GM10847 (cell line): ENCODE measurements around the gene YWHAG.

ENCODE experiments used
- POLR2A ChIP-seq: IDR thresholded peaks from 2 replicates; pipeline ENCODE4 v1.6.1; 2011; ENCODE audit not compliant: insufficient read length; ENCODE audit errors: extremely low read depth

The YWHAG gene

DNA sequence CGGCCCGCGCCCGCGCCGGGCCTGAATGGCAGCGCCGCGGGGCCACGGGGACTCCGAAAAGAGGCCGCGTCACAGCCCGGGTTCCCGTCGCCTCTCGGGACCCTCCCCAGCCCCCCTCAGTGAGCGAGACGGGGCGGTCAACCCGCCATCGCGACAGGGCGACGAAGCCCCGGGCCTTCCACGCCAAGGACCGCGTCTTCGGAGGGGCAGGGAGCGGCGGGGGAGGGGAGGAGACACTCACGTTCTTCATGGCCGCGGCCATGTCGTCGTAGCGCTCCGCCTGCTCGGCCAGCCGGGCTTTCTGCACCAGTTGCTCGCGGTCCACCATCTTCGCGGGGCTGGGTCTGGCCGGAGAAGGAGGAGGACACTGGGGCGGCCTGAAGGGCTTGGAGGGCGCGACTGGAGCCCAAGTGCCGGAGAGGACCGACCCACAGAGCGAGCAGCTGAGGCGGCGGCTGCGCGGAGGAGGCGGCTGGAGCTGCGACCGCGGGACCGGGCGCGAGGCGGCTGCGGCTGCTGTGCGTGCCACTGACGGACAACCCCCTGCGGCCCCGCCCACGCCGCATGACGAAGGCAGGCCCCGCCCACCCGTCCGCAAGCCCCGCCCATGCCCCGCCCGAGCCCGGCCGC, at the start of gene YWHAG:
YWHAG (minus strand) TSS at position 511 of the 630 bp plus-strand sequence; CDS start at position 328, 183 bp downstream.
- TF ChIP-seq POLR2A = peak; percentile 97

DNA sequence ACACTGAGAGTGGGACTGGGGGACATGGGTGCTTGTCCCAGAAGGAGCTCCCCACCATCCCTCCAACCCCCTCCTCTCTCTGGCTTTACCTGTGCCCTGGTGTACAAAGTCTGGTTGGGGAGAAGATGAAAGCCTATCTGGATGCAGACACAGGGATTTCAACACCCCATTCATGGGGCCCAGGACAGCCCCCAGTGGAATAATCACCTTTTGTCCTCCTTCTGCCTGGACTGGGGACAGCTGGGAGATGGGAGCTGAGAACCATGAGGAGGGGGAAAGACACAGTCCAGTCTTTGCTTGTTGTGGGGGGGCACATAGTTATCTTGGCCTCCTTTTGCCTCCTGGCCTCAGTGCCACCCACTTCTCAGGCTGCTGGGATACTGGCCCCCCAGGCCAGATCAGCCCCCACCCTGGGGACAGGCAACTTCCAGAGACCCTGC, 49.4 kb upstream of the YWHAG start:
- no peak for TF ChIP-seq POLR2A

DNA sequence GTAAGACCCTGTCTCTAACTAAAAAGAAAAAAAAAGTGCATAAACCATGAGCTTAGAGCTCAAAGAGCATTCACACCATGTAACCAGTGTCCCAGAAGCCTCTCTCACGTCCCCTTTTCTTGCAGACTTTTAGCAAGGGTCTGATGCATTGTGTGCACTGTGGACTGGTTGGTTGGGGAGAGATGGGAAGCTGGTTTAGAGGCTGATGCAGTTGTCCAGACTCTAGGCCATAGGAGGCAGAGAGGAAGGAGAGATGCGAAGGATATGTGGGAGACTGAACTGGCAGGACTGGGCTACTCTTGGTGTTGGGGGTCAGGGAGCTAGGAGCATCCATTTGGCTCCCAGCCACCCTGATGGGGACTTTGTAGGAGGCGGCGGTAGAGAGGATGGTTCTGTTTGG, 48.9 kb upstream of the YWHAG start:
- TF ChIP-seq POLR2A = no peak

DNA sequence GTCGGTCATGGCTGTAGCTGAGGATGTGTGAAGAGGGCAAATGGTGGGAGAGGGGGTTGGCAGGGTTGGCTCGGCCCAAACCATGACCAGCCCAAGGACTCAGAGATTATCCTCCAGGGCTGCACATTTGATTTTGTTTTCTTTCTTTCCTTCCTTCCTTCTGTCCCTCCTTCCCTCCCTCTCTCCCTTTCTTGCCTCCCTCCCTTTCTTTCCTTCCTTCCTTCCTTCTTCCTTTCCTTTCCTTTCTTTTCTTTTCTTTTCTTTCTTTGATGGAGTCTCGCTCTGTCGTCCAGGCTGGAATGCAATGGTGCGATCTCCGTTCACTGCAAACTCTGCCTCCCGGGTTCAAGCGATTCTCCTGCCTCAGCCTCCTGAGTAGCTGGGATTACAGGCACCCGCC, 46.9 kb upstream of the YWHAG start:
- no peak for TF ChIP-seq POLR2A

DNA sequence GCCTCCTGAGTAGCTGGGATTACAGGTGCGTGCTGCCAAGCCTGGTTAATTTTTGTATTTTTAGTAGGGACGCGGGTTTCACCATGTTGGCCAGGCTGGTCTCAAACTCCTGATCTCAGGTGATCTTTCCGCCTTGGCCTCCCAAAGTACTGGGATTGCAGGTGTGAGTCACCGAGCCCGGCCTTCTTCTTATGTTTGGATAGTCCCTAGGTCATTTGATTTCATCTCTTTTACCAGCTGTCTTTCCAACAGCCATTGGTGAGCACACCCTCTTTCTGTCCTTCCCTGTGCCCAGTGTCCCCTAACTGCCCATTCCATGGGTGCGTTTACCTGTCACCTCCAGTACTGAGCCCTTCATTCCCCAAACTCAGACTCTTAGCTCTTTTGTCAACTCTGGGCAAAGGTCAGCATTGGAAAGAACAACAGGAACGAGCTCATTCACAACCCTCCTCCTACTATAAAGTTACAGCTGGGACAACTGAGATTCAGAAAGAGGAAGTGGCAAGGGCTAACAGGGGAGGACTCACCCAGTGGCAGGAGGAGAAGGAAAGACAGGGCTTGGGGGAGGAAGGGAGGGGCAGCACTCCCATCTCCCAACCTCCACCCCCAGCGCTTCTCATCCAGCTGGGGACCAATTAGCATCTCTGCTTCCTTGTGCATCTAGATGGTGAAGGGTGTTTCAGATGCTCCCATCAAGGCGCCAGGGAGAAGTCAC, 45.1 kb upstream of the YWHAG start:
- no peak for TF ChIP-seq POLR2A

DNA sequence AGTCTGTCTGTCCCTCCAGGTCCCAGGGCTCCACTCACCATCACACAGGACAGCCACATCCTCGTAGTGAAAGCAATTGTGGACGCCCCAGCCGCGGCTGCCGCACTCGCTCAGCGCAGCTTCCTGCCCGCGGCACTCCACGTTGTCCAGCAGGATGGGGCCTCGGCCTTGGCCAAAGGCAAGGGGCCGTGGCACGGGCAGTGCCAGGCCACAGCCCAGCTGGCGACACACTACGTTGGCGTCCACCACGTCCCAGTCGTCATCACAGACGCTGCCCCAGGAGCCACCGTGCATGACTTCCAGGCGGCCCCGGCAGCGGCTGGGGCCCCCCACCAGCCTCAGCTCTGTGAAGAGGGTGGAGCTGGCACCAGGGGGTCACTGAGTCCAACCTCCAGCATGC, 41.5 kb upstream of the YWHAG start:
- no peak for TF ChIP-seq POLR2A

DNA sequence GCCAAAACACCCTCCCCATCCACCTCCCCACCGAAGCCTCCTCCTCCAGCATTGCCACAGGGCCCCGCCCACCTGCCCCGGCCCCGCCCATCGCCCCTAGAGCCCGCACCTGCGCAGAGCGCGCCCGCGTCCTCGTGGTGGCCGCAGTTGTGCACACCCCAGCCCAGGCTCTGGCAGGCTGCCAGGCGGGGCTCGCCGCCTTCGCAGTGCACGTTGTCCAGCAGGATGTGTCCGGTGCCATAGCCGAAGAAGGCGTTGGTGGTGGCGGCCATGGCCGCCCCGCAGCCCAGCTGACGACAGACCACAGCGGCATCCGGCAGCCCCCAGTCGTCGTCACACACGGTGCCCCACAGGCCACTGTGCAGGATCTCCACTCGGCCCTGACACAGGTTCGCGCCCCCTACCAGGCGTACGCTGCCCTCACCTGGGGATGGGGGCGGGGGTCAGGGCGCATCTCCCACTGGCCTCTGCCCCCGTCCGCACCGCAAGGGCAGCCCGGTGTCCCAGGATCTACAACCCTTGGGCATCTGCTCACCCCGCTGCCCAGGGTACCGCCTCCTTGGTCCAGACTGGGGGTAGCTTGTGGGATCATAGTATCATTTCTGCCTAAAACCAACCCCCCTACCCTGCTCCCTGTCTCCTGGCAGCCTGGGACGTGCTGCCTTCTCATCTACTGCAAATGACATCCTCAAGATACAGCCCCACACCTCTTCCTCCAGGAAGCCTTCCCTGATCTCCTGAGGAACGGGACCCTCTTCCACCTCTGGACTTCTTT, 38.8 kb upstream of the YWHAG start:
- TF ChIP-seq POLR2A = no peak

DNA sequence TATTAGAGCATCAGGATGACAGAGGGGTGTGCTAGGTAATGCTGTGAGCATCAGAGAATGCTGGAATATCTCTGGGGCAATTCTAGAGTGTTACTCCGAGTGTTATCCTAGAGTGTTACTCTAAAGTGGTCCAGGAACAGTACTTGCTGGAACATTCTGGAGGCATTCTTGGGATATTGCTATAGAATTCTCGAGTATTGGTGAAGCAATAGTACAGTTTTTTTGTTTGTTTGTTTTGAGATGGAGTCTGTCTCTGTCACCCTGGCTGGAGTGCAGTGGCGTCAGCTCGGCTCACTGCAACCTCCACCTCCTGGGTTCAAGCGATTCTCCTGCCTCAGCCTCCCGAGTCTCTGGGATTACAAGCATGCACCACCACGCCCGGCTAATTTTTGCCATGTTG, 38.1 kb upstream of the YWHAG start:
- TF ChIP-seq POLR2A = no peak

DNA sequence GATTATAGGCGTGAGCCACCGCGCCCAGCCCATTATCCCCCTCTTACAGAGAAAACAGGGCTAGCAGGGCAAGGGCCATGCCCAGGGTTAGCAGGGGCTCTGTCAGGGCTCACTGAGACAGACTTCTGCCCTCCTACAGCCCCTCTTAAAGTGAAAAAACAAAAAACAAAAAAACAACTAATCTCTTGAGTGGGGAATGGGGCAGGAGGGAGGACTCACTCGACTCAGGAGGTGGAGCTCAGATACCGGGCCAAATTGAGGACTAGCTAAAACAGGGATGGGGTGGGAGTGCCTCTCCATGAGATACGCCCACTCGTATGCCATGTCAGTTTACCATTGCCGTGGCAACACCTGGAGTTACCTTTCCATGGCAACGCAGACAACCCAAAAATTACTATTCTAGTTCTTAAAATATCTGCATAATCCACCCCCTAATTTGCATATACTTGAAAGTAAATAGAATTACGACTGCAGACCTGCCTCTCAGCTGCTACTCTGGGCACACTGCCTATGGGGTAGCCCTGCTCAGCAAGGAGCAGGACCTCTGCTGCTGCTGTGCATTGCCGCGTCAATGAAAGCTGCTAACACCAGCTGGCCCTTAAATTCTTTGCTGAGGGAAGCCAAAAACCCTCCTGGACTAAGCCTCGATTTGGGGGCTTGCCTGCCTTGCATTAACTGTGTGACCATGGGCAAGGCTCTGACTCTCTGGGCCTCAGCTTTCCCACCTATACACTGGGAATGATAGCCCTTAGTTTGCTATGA, 37.4 kb upstream of the YWHAG start:
- no peak for TF ChIP-seq POLR2A

DNA sequence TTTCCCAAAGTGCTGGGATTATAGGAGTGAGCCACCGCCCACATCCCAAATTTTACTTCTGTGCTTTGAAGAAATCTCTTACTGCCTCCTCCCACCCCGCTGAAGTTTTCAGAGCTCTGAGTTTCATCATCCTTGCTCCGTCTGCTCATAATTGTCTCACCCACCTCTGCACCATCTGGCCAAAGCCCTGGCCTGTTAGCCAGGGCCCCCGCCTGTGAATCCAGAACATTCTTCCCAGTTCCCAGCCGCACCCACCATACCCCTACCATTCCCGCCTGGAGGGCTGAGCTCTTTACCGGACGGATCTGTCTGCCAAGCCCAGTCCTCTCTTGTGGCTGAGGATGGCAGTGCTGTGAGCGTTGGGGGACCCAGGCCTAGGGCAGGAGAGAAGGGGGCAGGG, 36.2 kb upstream of the YWHAG start:
- no peak for TF ChIP-seq POLR2A

DNA sequence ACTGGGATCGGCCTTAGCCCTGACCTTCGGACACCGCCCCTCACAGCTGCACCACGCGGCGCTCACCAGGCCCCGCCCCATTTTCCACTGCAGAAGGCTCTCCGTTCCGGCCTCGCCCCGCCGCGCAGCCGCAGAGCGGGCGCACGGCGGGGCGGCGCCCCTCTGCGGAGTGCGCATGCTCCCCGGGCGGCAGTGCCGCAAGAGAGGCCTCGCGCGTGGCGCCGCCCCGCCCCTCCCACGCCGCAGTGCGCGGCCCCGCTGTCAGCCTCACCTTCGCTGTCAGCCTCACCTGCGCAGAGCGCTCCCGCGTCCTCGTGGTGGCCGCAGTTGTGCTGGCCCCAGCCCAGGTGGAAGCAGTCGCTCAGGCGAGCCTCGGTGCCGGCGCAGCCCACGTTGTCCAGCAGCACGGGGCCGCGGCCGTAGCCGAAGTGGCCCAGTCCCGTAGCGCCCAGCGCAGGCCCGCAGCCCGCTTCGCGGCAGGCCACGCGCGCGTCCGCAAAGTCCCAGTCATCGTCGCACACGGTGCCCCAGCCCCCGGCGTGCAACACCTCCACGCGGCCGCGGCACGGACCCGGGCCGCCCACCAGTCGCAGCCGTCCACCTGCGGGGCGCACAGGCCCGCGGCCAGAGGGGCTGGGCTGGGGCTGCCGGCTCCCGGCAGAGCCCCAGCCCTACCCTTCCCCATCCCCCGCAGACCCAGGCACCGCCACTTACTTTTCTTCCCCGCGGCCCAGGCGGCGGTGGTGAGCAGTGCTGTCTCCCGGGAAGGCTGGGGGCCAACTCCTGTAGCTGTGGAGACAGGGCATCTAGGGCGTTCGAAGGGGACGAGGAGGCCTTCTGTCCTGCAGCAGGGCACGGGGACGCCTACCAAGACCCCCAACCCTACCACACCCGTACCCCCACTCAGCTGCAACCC, 34.6 kb upstream of the YWHAG start:
- TF ChIP-seq POLR2A = peak; percentile 60

DNA sequence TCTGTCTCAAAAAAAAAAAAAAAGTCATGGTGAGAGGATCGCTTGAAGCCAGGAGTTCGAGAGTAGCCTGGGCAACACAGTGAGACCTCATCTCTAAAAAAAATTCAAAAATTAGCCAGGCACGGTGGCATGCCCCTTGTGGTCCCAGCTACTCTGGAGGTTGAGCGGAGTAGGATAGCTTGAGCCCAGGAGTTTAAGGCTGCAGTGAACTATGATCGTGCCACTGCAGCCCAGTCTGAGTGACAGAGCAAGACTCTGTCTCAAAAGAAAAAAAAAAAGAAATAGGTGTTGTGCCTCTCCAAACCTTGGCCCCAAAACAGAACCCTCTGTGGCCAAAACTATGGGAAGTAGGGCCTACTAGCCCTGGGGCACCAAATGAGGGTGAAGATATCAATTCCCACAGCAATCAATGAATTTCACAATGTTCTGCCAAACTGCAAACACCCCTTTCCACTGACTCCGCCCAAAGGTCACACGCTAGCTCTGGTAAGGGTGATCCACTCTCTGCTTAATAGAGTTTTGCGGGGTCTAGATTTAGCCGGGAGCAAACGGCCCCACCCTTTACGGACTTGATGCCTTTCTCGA, 33.8 kb upstream of the YWHAG start:
- no peak for TF ChIP-seq POLR2A

DNA sequence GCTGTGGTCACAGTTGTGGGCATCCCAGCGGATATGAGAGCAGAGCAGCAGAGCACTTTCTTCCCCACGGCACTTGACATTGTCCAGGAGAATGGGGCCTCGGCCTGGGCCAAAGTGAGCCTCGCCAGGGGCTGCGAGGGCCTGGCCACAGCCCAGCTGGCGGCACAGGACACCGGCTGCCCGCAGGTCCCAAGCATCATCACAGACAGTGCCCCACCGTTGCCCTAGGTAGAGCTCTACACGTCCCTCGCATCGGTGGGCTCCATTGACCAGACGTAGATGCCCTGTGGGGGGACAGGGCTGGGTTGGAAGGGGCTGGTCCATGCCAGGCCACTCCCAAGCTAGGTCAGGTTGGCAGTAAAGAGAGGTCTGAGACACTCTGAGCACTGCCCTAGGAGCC, 31.3 kb upstream of the YWHAG start:
- no peak for TF ChIP-seq POLR2A

DNA sequence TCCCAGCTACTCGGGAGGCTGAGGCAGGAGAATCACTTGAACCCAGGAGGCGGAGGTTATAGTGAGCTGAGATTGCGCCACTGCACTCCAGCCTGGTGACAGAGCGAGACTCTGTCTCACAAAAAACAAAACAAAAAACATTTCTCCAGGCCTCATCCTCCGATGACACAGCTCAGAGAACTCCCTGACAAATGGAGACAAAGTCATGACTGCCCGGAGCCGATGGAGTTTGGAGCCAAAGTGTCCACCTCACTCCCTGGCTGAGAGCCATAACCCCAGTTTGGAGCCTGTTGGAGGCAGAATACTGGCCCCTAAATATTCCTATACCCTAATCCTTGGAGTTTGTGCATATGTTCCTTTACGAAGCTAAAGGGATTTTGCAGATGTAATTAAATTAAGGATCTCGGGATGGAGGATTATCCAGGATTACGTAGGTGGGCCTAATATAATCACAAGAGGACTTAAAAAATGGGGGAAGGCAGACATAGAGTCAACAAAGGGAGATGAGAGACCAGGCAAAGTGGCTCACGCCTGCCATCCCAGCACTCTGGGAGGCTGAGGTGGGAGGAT, 28.0 kb upstream of the YWHAG start:
- no peak for TF ChIP-seq POLR2A
